ENCODE data around the gene PDSS2. TPM values are rescaled to one million over a fixed set of nuclear protein-coding genes. Genes with fewer than 3 reads are reported as not detected.
A peak's percentile ranks its signal among the peaks of the same experiment; 100 is the strongest.
"Not testable (repeated sequence)": the region's sequence is repeated elsewhere in the genome, so short reads cannot be mapped to it uniquely, and the experiment has no call there.

Gene PDSS2
- total RNA-seq, 2 donors from 2014 or later: 22.5 to 29.4 TPM

GRCh38 chr6:107305994-107306393 is 153.4 kb downstream of the PDSS2 start:
- ATAC-seq; intact Hi-C loops (cut with DNase I, micrococcal nuclease); DNase-seq: not testable (repeated sequence)

GRCh38 chr6:107305391-107305790 is 154.0 kb downstream of the PDSS2 start:
- intact Hi-C loops (cut with DNase I, micrococcal nuclease): no loop called here
- DNase-seq (no peak), ATAC-seq (no peak)

GRCh38 chr6:107304421-107305025 is 154.8 kb downstream of the PDSS2 start:
- DNase-seq (no peak), ATAC-seq (no peak)
- intact Hi-C loops (cut with DNase I, micrococcal nuclease): no loop called here

GRCh38 chr6:107293350-107293749 is 166.0 kb downstream of the PDSS2 start:
- ATAC-seq (no peak), DNase-seq (no peak)
- intact Hi-C loops (cut with DNase I, micrococcal nuclease): no loop called here

- ATAC-seq (no peak), DNase-seq (no peak)
- intact Hi-C loops (cut with DNase I, micrococcal nuclease): no loop called here
Measured at GRCh38 chr6:107292715-107293271, 166.6 kb downstream of the PDSS2 start.

- DNase-seq (no peak), ATAC-seq (no peak)
- intact Hi-C loops (cut with DNase I, micrococcal nuclease): no loop called here
Measured at GRCh38 chr6:107290491-107290890, 168.9 kb downstream of the PDSS2 start.

- ATAC-seq; intact Hi-C loops (cut with DNase I, micrococcal nuclease); DNase-seq: not testable (repeated sequence)
Measured at GRCh38 chr6:107289258-107289657, 170.1 kb downstream of the PDSS2 start.

GRCh38 chr6:107285683-107286082 is 173.7 kb downstream of the PDSS2 start:
- DNase-seq, ATAC-seq: not testable (repeated sequence)

GRCh38 chr6:107284805-107285204 is 174.6 kb downstream of the PDSS2 start:
- no peak for DNase-seq
- intact Hi-C loops (cut with DNase I, micrococcal nuclease): no loop called here
- ATAC-seq: no peak

More at GRCh38 chr6:107285683-107286082, 173.7 kb downstream of the PDSS2 start:
- intact Hi-C loops (cut with DNase I, micrococcal nuclease): not testable (repeated sequence)

- intact Hi-C loops (cut with DNase I, micrococcal nuclease): no loop called here
- DNase-seq (no peak), ATAC-seq (no peak)
Measured at GRCh38 chr6:107280791-107281190, 178.6 kb downstream of the PDSS2 start.

GRCh38 chr6:107280001-107280400 is 179.4 kb downstream of the PDSS2 start:
- DNase-seq; ATAC-seq; intact Hi-C loops (cut with DNase I, micrococcal nuclease): not testable (repeated sequence)

- no peak for ATAC-seq
- no peak for DNase-seq
Measured at GRCh38 chr6:107275330-107275865, 184.0 kb downstream of the PDSS2 start.

GRCh38 chr6:107274288-107274687 is 185.1 kb downstream of the PDSS2 start:
- intact Hi-C loops (cut with DNase I, micrococcal nuclease): no loop called here
- ATAC-seq (no peak), DNase-seq (no peak)

More at GRCh38 chr6:107275330-107275865, 184.0 kb downstream of the PDSS2 start:
- intact Hi-C loops (cut with DNase I, micrococcal nuclease): no loop called here

- ATAC-seq (no peak), DNase-seq (no peak)
- intact Hi-C loops (cut with DNase I, micrococcal nuclease): no loop called here
Measured at GRCh38 chr6:107272246-107272645, 187.1 kb downstream of the PDSS2 start.

GRCh38 chr6:107271208-107271790 is 188.1 kb downstream of the PDSS2 start:
- intact Hi-C loops (cut with DNase I, micrococcal nuclease): no loop called here
- peak; percentile 80 for ATAC-seq
- no peak for DNase-seq

- intact Hi-C loops (cut with DNase I, micrococcal nuclease): no loop called here
- DNase-seq (no peak), ATAC-seq (no peak)
Measured at GRCh38 chr6:107267634-107268033, 191.7 kb downstream of the PDSS2 start.

GRCh38 chr6:107267006-107267405 is 192.4 kb downstream of the PDSS2 start:
- DNase-seq (no peak), ATAC-seq (no peak)
- intact Hi-C loops (cut with DNase I, micrococcal nuclease): no loop called here

- intact Hi-C loops (cut with DNase I, micrococcal nuclease): no loop called here
- ATAC-seq (no peak), DNase-seq (no peak)
Measured at GRCh38 chr6:107266563-107266962, 192.8 kb downstream of the PDSS2 start.

- ATAC-seq (no peak), DNase-seq (no peak)
- intact Hi-C loops (cut with DNase I, micrococcal nuclease): no loop called here
Measured at GRCh38 chr6:107264357-107264840, 195.0 kb downstream of the PDSS2 start.

- intact Hi-C loops (cut with DNase I, micrococcal nuclease): no loop called here
- no peak for ATAC-seq
Measured at GRCh38 chr6:107259951-107260350, 199.4 kb downstream of the PDSS2 start.

More at GRCh38 chr6:107259951-107260350, 199.4 kb downstream of the PDSS2 start:
- no peak for DNase-seq
